PFSK-1 (cell line): ENCODE results near the gene AHI1.

Source experiments
- POLR2AphosphoS5 ChIP-seq: IDR thresholded peaks from 2 replicates; pipeline ENCODE4 v1.6.1; 2012; ENCODE audit warnings: low read depth, mild to moderate bottlenecking, control low read depth, low read length, moderate library complexity
- TF ChIP-seq, protein P1 (sequence below), 2 experiments: IDR thresholded peaks; 2 replicates each; pipeline versions ENCODE4 v1.6.1 to v1.8.0; 2011 to 2012; ENCODE audit warnings: low read depth in 2 of 2, low read length in 2 of 2, control low read depth in 1 of 2, inconsistent platforms in 1 of 2, mild to moderate bottlenecking in 1 of 2, moderate library complexity in 1 of 2; ENCODE audit not compliant: insufficient read depth in 1 of 2

DNA sequence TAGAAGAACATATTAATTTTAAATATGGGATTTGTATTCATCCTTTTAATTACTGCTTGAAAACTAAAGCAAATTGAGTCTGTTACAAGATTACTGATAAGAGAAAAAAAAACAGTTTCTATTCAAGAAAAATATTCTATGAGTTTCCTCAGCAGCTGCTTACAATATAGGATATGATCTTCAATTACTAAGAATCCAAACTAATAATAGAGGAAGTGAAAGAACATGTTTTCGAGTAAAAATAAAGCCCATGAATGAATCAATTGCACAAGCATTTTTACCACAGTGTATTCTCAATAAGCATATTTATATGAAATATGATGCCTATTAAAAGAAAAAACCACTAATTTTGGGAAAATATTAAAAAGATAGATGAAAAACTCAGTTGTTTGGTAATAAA lies 63.4 kb downstream of the AHI1 start:
- TF ChIP-seq, protein P1, sequence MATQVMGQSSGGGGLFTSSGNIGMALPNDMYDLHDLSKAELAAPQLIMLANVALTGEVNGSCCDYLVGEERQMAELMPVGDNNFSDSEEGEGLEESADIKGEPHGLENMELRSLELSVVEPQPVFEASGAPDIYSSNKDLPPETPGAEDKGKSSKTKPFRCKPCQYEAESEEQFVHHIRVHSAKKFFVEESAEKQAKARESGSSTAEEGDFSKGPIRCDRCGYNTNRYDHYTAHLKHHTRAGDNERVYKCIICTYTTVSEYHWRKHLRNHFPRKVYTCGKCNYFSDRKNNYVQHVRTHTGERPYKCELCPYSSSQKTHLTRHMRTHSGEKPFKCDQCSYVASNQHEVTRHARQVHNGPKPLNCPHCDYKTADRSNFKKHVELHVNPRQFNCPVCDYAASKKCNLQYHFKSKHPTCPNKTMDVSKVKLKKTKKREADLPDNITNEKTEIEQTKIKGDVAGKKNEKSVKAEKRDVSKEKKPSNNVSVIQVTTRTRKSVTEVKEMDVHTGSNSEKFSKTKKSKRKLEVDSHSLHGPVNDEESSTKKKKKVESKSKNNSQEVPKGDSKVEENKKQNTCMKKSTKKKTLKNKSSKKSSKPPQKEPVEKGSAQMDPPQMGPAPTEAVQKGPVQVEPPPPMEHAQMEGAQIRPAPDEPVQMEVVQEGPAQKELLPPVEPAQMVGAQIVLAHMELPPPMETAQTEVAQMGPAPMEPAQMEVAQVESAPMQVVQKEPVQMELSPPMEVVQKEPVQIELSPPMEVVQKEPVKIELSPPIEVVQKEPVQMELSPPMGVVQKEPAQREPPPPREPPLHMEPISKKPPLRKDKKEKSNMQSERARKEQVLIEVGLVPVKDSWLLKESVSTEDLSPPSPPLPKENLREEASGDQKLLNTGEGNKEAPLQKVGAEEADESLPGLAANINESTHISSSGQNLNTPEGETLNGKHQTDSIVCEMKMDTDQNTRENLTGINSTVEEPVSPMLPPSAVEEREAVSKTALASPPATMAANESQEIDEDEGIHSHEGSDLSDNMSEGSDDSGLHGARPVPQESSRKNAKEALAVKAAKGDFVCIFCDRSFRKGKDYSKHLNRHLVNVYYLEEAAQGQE (IDR thresholded peaks at IDR 0.05; ENCODE audit: insufficient read depth in 1 of 2, low read depth in 2 of 2, low read length in 2 of 2), result no peak
- TF ChIP-seq POLR2AphosphoS5, result no peak
